ENCODE results near the gene HS6ST3.

The HS6ST3 gene

GRCh38 chr13:96346921-96347320 lies 257.0 kb downstream of the HS6ST3 start:
- no peak for TF ChIP-seq ZBTB7A (IDR thresholded peaks at IDR 0.05; ENCODE audit: low read depth)
- TF ChIP-seq TCF12 (IDR thresholded peaks at IDR 0.05; ENCODE audit: low read depth): no peak
- TF ChIP-seq EGR1 (IDR thresholded peaks at IDR 0.05): no peak
- TF ChIP-seq EP300 (IDR thresholded peaks at IDR 0.05; ENCODE audit: borderline replicate concordance): no peak
- TF ChIP-seq RAD21 (IDR thresholded peaks at IDR 0.05; ENCODE audit: low read depth): no peak
- no peak for TF ChIP-seq TAF1 (IDR thresholded peaks at IDR 0.05; ENCODE audit: low read depth)
- TF ChIP-seq MAX (IDR thresholded peaks at IDR 0.05): no peak
- no peak for TF ChIP-seq YY1 (IDR thresholded peaks at IDR 0.05; ENCODE audit: low read depth)
- TF ChIP-seq TEAD4 (IDR thresholded peaks at IDR 0.05): no peak
- no peak for TF ChIP-seq CEBPB (IDR thresholded peaks at IDR 0.05)
- no peak for TF ChIP-seq CREB1 (IDR thresholded peaks at IDR 0.05; ENCODE audit: low read depth)
- TF ChIP-seq NFIC (IDR thresholded peaks at IDR 0.05): no peak
- no peak for TF ChIP-seq FOXM1 (IDR thresholded peaks at IDR 0.05; ENCODE audit: borderline replicate concordance, low read depth)
- no peak for TF ChIP-seq REST (IDR thresholded peaks at IDR 0.05; ENCODE audit: low read depth)

GRCh38 chr13:96373597-96373996 lies 283.7 kb downstream of the HS6ST3 start:
- TF ChIP-seq USF1 (IDR thresholded peaks at IDR 0.05): no peak
- TF ChIP-seq EP300 (IDR thresholded peaks at IDR 0.05; ENCODE audit: borderline replicate concordance): no peak
- no peak for TF ChIP-seq TEAD4 (IDR thresholded peaks at IDR 0.05)
- TF ChIP-seq CREB1 (IDR thresholded peaks at IDR 0.05; ENCODE audit: low read depth): no peak
- no peak for TF ChIP-seq EGR1 (IDR thresholded peaks at IDR 0.05)
- TF ChIP-seq FOXM1 (IDR thresholded peaks at IDR 0.05; ENCODE audit: borderline replicate concordance, low read depth): no peak
- TF ChIP-seq REST (IDR thresholded peaks at IDR 0.05; ENCODE audit: low read depth): no peak
- TF ChIP-seq YY1 (IDR thresholded peaks at IDR 0.05; ENCODE audit: low read depth): no peak
- no peak for TF ChIP-seq NFIC (IDR thresholded peaks at IDR 0.05)
- TF ChIP-seq RAD21 (IDR thresholded peaks at IDR 0.05; ENCODE audit: low read depth): no peak
- no peak for TF ChIP-seq TAF1 (IDR thresholded peaks at IDR 0.05; ENCODE audit: low read depth)
- no peak for TF ChIP-seq ZBTB7A (IDR thresholded peaks at IDR 0.05; ENCODE audit: low read depth)
- TF ChIP-seq TCF12 (IDR thresholded peaks at IDR 0.05; ENCODE audit: low read depth): no peak
- no peak for TF ChIP-seq MAX (IDR thresholded peaks at IDR 0.05)
- no peak for TF ChIP-seq CEBPB (IDR thresholded peaks at IDR 0.05)

- TF ChIP-seq ZBTB7A (IDR thresholded peaks at IDR 0.05; ENCODE audit: low read depth): no peak
- no peak for TF ChIP-seq EGR1 (IDR thresholded peaks at IDR 0.05)
- TF ChIP-seq NFIC (IDR thresholded peaks at IDR 0.05): no peak
- no peak for TF ChIP-seq TAF1 (IDR thresholded peaks at IDR 0.05; ENCODE audit: low read depth)
- no peak for TF ChIP-seq EP300 (IDR thresholded peaks at IDR 0.05; ENCODE audit: borderline replicate concordance)
- no peak for TF ChIP-seq YY1 (IDR thresholded peaks at IDR 0.05; ENCODE audit: low read depth)
- TF ChIP-seq CEBPB (IDR thresholded peaks at IDR 0.05): no peak
- TF ChIP-seq TEAD4 (IDR thresholded peaks at IDR 0.05): no peak
- TF ChIP-seq MAX (IDR thresholded peaks at IDR 0.05): no peak
- TF ChIP-seq REST (IDR thresholded peaks at IDR 0.05; ENCODE audit: low read depth): no peak
Measured at GRCh38 chr13:96377835-96378234, 287.9 kb downstream of the HS6ST3 start.

- TF ChIP-seq ZBTB7A (IDR thresholded peaks at IDR 0.05; ENCODE audit: low read depth) (no peak), CREB1 (IDR thresholded peaks at IDR 0.05; ENCODE audit: low read depth) (no peak), TEAD4 (IDR thresholded peaks at IDR 0.05) (no peak), MAX (IDR thresholded peaks at IDR 0.05) (no peak), EP300 (IDR thresholded peaks at IDR 0.05; ENCODE audit: borderline replicate concordance) (no peak), EGR1 (IDR thresholded peaks at IDR 0.05) (no peak), RAD21 (IDR thresholded peaks at IDR 0.05; ENCODE audit: low read depth) (no peak), USF1 (IDR thresholded peaks at IDR 0.05) (no peak), YY1 (IDR thresholded peaks at IDR 0.05; ENCODE audit: low read depth) (no peak), NFIC (IDR thresholded peaks at IDR 0.05) (no peak), TAF1 (IDR thresholded peaks at IDR 0.05; ENCODE audit: low read depth) (no peak), CEBPB (IDR thresholded peaks at IDR 0.05) (no peak), FOXM1 (IDR thresholded peaks at IDR 0.05; ENCODE audit: borderline replicate concordance, low read depth) (no peak), TCF12 (IDR thresholded peaks at IDR 0.05; ENCODE audit: low read depth) (no peak), REST (IDR thresholded peaks at IDR 0.05; ENCODE audit: low read depth) (no peak)
Measured at GRCh38 chr13:96379967-96380366, 290.1 kb downstream of the HS6ST3 start.
